Measurements from ENCODE around the gene SLC25A24.
"Not testable (repeated sequence)": the region's sequence is repeated elsewhere in the genome, so short reads cannot be mapped to it uniquely, and the experiment has no call there.

SLC25A24 gene

DNA sequence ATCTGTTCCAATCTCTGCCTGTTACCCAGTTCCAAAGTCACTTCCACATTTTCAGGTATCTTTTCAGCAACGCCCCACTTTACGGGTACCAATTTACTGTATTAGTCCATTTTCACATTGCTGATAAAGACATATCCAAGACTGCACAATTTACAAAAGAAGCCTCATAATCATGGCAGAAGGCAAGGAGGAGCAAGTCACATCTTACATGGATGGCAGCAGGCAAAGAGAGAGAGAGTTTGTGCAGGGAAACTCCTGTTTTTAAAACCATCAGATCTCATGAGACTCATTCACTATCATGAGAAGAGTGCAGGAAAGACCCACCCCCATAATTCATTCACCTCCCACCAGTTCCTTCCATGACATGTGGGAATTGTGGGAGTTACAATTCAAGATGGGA lies 67.0 kb downstream of the SLC25A24 start:
- DNase-seq (ENCODE audit: low read depth), result not testable (repeated sequence)

GRCh38 chr1:108132367-108132766 lies 67.8 kb downstream of the SLC25A24 start:
- not testable (repeated sequence) for DNase-seq (ENCODE audit: low read depth)

- DNase-seq (ENCODE audit: low read depth), result not testable (repeated sequence)
Observed at GRCh38 chr1:108131281-108131680, 68.9 kb downstream of the SLC25A24 start.

DNA sequence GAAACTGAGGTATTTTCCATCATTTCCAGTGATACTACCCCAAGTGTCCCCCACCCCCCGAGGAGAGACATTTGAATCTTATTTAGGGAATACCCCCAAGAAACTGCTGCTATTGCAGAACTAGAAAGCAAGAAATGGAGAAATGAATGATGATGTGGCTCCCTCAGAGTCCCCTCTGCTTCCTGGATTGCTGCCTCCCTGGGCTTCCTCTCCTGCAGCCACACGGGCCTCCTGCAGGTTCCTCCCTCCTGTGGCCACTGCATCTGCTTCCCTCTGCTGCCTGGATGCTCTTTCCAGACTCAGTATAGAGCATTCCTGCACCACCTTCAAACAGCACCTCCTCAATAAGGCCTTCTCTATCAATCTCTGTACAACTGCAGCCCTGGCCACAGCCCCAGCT lies 69.3 kb downstream of the SLC25A24 start:
- no peak for DNase-seq (ENCODE audit: low read depth)

GRCh38 chr1:108129999-108130398 lies 70.1 kb downstream of the SLC25A24 start:
- DNase-seq (ENCODE audit: low read depth), result no peak

- DNase-seq (ENCODE audit: low read depth), result peak; percentile 74
Observed at GRCh38 chr1:108125312-108126138, 74.6 kb downstream of the SLC25A24 start.

DNA sequence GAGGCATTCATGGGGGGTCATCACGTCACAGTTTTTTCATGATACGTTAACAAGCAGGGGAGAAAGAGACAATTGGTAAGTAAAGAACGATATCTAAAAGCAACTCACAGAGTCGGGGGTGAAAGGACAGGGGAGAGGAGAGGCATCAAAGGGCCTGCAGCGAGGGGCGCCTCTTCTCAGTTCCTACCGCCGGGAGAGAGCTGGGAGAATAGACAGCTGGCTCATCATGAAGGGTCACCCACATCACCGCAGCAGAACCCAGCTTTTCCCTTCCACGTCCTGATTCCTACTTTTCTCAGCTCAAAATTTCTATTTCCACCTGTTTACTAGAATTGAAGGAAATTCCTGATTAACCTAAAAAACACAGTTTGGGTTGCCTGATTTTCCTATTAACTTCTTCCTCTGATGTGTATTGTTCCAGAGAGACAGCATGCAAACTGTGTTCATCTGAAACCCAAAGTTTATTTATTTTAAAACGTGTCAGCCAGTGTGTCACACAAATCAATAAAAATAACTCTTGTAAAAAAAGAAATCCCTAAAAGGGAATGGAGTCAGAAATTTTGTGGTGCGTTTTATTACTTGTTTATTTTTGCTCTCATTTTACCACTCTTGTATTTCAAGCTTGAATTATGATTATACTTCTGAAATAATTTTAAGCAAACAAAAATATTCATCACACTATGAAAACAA lies 75.4 kb downstream of the SLC25A24 start:
- DNase-seq (ENCODE audit: low read depth), result no peak

- no peak for DNase-seq (ENCODE audit: low read depth)
Observed at GRCh38 chr1:108124023-108124422, 76.1 kb downstream of the SLC25A24 start.

DNA sequence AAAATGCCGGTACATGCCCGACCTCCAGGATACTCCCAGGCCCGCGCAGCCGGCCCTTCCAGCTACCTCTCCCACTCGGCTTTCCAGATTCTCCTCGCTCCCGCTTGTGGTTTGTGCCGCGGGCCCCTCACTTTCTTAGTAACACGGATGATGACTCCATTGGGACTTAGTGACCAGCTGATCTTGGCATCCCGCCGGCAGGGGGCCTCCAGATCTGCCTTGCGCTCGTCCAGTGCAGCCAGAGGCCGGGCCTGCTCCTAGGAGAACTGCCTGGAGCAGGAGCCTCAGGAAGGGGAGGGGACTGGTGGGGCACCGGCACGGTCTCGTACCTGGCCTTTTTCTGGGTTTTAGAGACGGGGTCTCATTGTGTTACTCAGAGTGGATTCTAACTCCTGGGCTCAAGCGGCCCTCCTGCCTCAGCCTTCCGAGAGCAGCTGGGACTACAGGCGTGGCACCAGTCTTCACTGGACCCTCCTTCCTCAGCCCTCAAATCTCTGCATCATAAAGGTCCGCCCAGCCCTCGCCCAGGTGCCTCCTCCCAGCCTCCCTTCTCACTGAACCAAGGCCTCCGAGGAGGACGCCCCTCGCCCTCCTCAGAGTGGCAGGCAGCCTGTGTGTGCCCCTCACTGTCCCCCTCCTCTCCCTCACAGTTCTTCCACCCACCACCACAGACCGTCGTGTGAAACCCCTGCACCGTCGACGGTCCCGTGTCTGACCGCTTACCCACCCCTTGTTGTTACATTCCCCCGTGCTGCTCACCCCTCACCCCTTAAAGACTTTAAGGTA lies 78.6 kb downstream of the SLC25A24 start:
- DNase-seq (ENCODE audit: low read depth), result no peak

DNA sequence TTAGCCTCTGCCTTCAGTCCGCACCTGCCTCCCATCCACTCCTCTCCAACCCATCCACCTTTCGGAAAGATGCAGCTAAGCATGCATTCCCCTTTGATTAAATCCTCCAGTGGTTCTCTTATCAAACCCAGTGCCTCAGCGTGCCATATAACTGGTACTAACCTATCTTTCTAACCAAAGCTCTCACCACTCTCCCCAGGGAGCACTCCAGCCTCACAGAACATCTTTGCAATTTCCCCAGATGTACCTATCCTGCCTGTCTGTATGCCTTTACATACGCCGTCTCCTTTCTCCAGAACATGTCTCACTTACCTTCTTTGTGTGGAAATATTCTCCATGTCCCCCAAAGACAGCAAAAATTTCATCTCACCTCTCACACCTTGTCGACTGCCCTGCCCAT lies 80.0 kb downstream of the SLC25A24 start:
- DNase-seq (ENCODE audit: low read depth), result no peak

- DNase-seq (ENCODE audit: low read depth), result no peak
Observed at GRCh38 chr1:108119500-108119899, 80.6 kb downstream of the SLC25A24 start.

DNA sequence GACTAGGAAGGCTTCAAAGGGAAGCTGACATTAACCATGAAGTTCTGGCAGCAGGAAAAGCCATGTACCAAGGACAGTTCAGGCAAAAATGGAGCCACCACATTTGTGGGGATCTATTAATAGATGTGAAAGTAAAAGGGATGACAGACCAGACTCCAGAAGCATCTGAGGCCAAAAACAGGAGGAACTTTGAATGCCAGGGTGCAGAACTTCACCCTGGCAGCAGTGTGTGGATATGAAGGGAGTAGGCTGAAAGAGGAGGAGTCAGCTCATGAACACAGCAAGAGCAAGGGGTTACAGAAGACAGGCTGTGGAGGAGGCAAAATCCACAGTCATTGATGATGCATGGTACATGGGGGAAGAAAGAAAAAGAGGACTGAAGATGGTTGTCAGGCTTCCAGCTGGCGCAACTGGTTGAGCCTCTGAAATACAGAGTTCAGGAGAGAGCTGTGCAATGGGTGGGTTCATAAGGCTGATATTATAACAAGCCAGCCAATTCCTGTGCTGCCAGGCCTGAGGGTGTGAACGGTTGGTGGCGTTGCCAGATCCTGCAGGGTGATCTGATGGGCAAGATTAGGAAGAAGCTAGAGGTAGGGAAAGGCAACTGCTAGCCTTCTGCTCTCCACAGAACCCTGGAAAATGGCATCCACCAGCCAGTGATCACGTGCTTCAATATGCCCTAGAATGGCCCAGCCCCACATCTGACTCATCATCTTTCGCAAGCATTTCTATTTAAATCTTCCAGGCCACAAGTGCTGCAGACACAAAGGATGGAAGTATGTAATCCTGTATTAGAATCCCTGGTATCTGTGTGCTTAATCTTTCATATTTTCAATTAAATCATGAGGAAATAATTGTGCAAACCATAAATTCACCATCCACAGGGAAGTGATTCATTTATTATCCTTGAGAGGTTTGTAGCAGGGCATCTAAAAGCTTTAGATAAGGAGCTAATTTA lies 81.9 kb downstream of the SLC25A24 start:
- DNase-seq (ENCODE audit: low read depth), result peak; percentile 83

- no peak for DNase-seq (ENCODE audit: low read depth)
Observed at GRCh38 chr1:108117237-108117636, 82.9 kb downstream of the SLC25A24 start.

DNA sequence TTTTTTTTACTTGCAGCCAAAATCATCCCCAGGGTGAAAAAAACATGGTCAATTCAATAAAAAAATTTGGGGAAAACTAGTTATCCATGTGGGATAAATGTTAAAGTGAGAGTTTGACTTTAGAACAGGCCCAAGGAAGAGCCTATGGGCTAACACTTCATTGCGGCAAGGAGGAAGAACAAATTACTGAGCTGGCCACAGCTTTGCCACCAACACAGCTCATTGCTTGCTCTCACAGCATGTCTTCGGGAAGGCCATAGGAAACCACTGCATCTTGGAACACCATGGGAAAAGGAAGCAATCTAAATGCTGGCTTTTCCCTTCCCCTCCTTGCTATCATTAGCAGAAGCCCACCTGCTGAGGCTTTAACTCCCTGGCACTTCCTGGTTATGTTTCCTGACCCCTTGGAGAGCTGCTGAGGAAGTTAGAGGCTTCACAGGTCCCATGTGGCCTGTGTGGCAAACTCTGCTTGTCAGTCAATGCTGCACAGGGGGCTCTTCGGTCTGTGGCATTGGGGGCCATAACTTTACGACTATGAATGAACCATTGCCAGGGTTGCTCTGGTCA lies 86.0 kb downstream of the SLC25A24 start:
- DNase-seq (ENCODE audit: low read depth), result no peak

- no peak for DNase-seq (ENCODE audit: low read depth)
Observed at GRCh38 chr1:108113496-108113895, 86.6 kb downstream of the SLC25A24 start.

DNA sequence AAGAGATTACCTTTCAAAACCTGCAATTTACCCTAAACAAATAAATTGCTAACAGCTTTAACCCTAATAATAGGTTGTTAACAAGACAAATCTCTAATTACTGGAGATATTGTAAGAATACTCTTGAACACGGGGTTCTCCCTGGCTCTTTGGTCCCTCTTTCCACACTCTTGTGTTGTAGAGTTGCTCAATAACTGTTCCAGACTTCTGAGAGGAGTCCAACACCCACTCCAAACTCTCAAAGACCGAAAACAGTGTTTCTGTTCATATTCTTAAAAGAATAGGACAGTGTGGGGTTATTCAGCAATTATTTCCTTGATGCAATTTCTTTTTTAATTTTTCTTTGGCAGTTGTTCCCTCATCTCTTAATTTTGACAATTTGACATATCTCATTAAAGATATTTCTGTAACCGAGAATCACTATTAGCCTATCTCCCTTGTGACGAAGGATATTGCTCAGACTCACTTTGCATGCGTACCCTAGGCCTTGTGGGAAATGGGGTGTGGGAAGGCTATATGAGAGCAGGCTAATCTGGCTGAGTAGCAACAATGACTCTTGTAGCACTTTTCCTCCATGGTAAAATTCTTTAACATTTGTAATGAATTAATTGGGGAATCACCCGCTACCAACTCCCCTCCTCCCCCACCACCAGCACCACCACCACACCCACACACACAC lies 90.7 kb downstream of the SLC25A24 start:
- DNase-seq (ENCODE audit: low read depth), result no peak

- DNase-seq (ENCODE audit: low read depth), result no peak
Observed at GRCh38 chr1:108108119-108108518, 92.0 kb downstream of the SLC25A24 start.

GRCh38 chr1:108107658-108108057 lies 92.5 kb downstream of the SLC25A24 start:
- DNase-seq (ENCODE audit: low read depth), result peak; percentile 40

- no peak for DNase-seq (ENCODE audit: low read depth)
Observed at GRCh38 chr1:108106775-108107174, 93.4 kb downstream of the SLC25A24 start.

- DNase-seq (ENCODE audit: low read depth), result no peak
Observed at GRCh38 chr1:108100148-108100547, 100.0 kb downstream of the SLC25A24 start.

DNA sequence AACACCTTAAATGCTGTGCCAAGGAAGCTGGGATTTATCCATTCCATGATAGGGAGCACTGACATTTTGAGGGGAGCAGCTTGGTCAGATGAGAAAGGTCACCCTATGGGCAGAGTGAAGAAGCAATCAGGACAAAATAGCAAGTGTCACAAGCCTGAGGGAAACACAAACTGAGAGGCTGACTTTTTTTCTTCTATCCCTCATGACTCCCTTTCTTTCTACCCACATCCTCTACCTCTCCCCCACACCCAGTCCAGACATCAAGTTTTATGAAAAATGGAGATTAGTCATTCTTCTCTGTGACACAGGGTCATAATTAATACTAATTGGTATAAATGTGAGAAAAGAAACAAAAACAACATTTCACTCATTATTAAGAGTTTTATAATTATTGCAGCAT lies 103.1 kb downstream of the SLC25A24 start:
- DNase-seq (ENCODE audit: low read depth), result no peak

Data from iris pigment epithelial cell (primary cell).